ENCODE measurements around the gene DRG2. TPM values are rescaled to one million over a fixed set of nuclear protein-coding genes. Genes with fewer than 3 reads are reported as not detected.

Gene DRG2
- polyA plus RNA-seq, 1 of the 3 experiments (the other 2 are of a cell fraction): 39.9 TPM

DNA sequence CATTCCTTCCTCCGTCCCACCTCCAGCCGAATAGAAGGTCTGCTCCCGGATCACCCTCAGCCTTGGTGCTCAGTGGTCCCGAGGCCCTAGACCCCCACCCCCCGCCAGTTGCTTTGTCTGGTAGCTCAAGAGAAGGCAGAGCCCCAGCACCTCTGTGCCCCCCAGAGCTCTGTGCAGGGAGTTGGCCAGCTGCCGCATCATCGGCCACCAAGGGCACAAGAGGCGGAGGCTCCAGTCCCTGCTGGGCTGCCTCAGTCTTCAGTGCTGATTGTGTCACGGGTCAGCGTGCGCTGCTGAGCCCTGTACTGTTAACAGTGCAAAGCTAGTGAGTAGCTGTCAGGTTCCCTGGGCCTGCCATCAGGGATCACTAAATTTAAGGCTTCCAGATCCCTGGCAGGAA lies 22.2 kb upstream of the DRG2 start:
- Histone ChIP-seq H3K9me2 (no peaks in the 10 kb centered on the region), H3K27ac (ENCODE audit: low read depth in 2 of 2, low read length in 1 of 2) (no peak overlapping the region), H3F3A (replicated peaks; ENCODE audit: insufficient read depth) (no peaks in the 10 kb centered on the region), H3K9me3 (no peaks in the 10 kb centered on the region), H3K4me1 (ENCODE audit: control insufficient read depth in 1 of 2, insufficient read depth in 2 of 2, low read depth in 1 of 2, low read length in 1 of 2) (no peaks in the 10 kb centered on the region), H4K20me1 (ENCODE audit: insufficient read depth) (no peaks in the 10 kb centered on the region), H3K79me2 (ENCODE audit: insufficient read depth) (no peaks in the 10 kb centered on the region), H3K4me2 (no peak overlapping the region), H2AFZ (ENCODE audit: low read depth) (no peak overlapping the region), H3K4me3 (ENCODE audit: low read depth in 2 of 2, low read length in 1 of 2) (no peak overlapping the region), H3K27me3 (ENCODE audit: insufficient read depth) (no peaks in the 10 kb centered on the region), H3K9ac (no peak overlapping the region), H3K36me3 (replicated peaks in 1 of 2; ENCODE audit: control insufficient read depth in 1 of 2, insufficient read depth in 2 of 2, low read length in 1 of 2) (peaks cover 15 to 33% of the 10 kb centered on the region in 2 experiments)
- TF ChIP-seq YY1 (IDR thresholded peaks at IDR 0.05; ENCODE audit: low read depth): no peak
- TF ChIP-seq POLR2AphosphoS5 (IDR thresholded peaks at IDR 0.05; ENCODE audit: low read depth, low read length): no peak
- TF ChIP-seq, protein P1, sequence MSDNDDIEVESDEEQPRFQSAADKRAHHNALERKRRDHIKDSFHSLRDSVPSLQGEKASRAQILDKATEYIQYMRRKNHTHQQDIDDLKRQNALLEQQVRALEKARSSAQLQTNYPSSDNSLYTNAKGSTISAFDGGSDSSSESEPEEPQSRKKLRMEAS (IDR thresholded peaks at IDR 0.05; ENCODE audit: low read depth): no peak
- TF ChIP-seq EZH2phosphoT487 (IDR thresholded peaks at IDR 0.05; ENCODE audit: borderline replicate concordance, low read depth): no peak
- TF ChIP-seq, protein P2, sequence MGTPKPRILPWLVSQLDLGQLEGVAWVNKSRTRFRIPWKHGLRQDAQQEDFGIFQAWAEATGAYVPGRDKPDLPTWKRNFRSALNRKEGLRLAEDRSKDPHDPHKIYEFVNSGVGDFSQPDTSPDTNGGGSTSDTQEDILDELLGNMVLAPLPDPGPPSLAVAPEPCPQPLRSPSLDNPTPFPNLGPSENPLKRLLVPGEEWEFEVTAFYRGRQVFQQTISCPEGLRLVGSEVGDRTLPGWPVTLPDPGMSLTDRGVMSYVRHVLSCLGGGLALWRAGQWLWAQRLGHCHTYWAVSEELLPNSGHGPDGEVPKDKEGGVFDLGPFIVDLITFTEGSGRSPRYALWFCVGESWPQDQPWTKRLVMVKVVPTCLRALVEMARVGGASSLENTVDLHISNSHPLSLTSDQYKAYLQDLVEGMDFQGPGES (IDR thresholded peaks at IDR 0.05; ENCODE audit: low read depth, low read length): no peak
- TF ChIP-seq NFIC (IDR thresholded peaks at IDR 0.05; ENCODE audit: borderline replicate concordance): no peak
- TF ChIP-seq TCF12 (IDR thresholded peaks at IDR 0.05): no peak
- TF ChIP-seq RAD21 (IDR thresholded peaks at IDR 0.05; ENCODE audit: low read length): no peak
- TF ChIP-seq, protein P3, sequence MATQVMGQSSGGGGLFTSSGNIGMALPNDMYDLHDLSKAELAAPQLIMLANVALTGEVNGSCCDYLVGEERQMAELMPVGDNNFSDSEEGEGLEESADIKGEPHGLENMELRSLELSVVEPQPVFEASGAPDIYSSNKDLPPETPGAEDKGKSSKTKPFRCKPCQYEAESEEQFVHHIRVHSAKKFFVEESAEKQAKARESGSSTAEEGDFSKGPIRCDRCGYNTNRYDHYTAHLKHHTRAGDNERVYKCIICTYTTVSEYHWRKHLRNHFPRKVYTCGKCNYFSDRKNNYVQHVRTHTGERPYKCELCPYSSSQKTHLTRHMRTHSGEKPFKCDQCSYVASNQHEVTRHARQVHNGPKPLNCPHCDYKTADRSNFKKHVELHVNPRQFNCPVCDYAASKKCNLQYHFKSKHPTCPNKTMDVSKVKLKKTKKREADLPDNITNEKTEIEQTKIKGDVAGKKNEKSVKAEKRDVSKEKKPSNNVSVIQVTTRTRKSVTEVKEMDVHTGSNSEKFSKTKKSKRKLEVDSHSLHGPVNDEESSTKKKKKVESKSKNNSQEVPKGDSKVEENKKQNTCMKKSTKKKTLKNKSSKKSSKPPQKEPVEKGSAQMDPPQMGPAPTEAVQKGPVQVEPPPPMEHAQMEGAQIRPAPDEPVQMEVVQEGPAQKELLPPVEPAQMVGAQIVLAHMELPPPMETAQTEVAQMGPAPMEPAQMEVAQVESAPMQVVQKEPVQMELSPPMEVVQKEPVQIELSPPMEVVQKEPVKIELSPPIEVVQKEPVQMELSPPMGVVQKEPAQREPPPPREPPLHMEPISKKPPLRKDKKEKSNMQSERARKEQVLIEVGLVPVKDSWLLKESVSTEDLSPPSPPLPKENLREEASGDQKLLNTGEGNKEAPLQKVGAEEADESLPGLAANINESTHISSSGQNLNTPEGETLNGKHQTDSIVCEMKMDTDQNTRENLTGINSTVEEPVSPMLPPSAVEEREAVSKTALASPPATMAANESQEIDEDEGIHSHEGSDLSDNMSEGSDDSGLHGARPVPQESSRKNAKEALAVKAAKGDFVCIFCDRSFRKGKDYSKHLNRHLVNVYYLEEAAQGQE (IDR thresholded peaks at IDR 0.05; ENCODE audit: low read depth, low read length): no peak
- TF ChIP-seq, protein P4, sequence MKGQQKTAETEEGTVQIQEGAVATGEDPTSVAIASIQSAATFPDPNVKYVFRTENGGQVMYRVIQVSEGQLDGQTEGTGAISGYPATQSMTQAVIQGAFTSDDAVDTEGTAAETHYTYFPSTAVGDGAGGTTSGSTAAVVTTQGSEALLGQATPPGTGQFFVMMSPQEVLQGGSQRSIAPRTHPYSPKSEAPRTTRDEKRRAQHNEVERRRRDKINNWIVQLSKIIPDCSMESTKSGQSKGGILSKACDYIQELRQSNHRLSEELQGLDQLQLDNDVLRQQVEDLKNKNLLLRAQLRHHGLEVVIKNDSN (IDR thresholded peaks at IDR 0.05; ENCODE audit: borderline replicate concordance, low read depth): no peak
- TF ChIP-seq SIN3A (IDR thresholded peaks at IDR 0.05; ENCODE audit: borderline replicate concordance, low read depth, low read length): no peak
- no peak for TF ChIP-seq FOXJ3 (CRISPR knock-in tag; IDR thresholded peaks at IDR 0.05)
- TF ChIP-seq, protein P5, sequence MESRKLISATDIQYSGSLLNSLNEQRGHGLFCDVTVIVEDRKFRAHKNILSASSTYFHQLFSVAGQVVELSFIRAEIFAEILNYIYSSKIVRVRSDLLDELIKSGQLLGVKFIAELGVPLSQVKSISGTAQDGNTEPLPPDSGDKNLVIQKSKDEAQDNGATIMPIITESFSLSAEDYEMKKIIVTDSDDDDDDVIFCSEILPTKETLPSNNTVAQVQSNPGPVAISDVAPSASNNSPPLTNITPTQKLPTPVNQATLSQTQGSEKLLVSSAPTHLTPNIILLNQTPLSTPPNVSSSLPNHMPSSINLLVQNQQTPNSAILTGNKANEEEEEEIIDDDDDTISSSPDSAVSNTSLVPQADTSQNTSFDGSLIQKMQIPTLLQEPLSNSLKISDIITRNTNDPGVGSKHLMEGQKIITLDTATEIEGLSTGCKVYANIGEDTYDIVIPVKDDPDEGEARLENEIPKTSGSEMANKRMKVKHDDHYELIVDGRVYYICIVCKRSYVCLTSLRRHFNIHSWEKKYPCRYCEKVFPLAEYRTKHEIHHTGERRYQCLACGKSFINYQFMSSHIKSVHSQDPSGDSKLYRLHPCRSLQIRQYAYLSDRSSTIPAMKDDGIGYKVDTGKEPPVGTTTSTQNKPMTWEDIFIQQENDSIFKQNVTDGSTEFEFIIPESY (IDR thresholded peaks at IDR 0.05; ENCODE audit: borderline replicate concordance, low read depth): no peak
- TF ChIP-seq MEF2A (IDR thresholded peaks at IDR 0.05; ENCODE audit: borderline replicate concordance, low read depth): no peak
- no peak for TF ChIP-seq RCOR1 (IDR thresholded peaks at IDR 0.05; ENCODE audit: low read length)
- TF ChIP-seq GATA2 (CRISPR knock-in tag; IDR thresholded peaks at IDR 0.05): no peak
- TF ChIP-seq NRF1 (IDR thresholded peaks at IDR 0.05; ENCODE audit: low read depth, low read length): no peak
- TF ChIP-seq CHD2 (IDR thresholded peaks at IDR 0.05; ENCODE audit: low read length, partially characterized antibody): no peak
- TF ChIP-seq RFX5 (IDR thresholded peaks at IDR 0.05; ENCODE audit: low read length): no peak
- ChIA-PET CTCF (no interaction called here), POLR2A (no interaction called here)
- no peak for DNase-seq
- WGBS (ENCODE audit: low lambda C conversion rate): 95% methylated on average over 5 of the region's 11 CpGs
